NCI-H2081 treated with DMSO at 0.1 percent for 48 hours (cell line): ENCODE data around the gene C1orf94.
"Not testable (repeated sequence)": the region's sequence is repeated elsewhere in the genome, so short reads cannot be mapped to it uniquely, and the experiment has no call there.

Source experiments
- DNase-seq: peaks from one replicate; lab custom pipeline; 2025; lab: John Stamatoyannopoulos, UW

Gene C1orf94

GRCh38 chr1:34164771-34165391, 11.8 kb upstream of the C1orf94 start, which contains the start of gene CSMD2:
TSS of gene CSMD2 (minus strand) at chr1:34165230. CDS start at chr1:34165097, 133 bp downstream.
- DNase-seq, result no peak

GRCh38 chr1:34165422-34165921, 11.2 kb upstream of the C1orf94 start:
- DNase-seq, result no peak

- DNase-seq, result no peak
Observed at GRCh38 chr1:34166191-34166624, 10.5 kb upstream of the C1orf94 start.

GRCh38 chr1:34166625-34167361, 9.9 kb upstream of the C1orf94 start:
- no peak for DNase-seq

- DNase-seq, result no peak
Observed at GRCh38 chr1:34167389-34167788, 9.3 kb upstream of the C1orf94 start.

GRCh38 chr1:34175744-34176143, 963 bp upstream of the C1orf94 start:
- no peak for DNase-seq

GRCh38 chr1:34178072-34178471, 1.4 kb downstream of the C1orf94 start:
- DNase-seq, result no peak

GRCh38 chr1:34183381-34183780, 6.7 kb downstream of the C1orf94 start:
- DNase-seq, result not testable (repeated sequence)

- no peak for DNase-seq
Observed at GRCh38 chr1:34186741-34187494, 10.2 kb downstream of the C1orf94 start.

GRCh38 chr1:34188418-34188817, 11.7 kb downstream of the C1orf94 start:
- DNase-seq, result no peak

GRCh38 chr1:34188985-34189384, 12.3 kb downstream of the C1orf94 start:
- no peak for DNase-seq

- no peak for DNase-seq
Observed at GRCh38 chr1:34190692-34191091, 14.0 kb downstream of the C1orf94 start.

- DNase-seq, result no peak
Observed at GRCh38 chr1:34192621-34193020, 15.9 kb downstream of the C1orf94 start.

- no peak for DNase-seq
Observed at GRCh38 chr1:34199927-34200326, 23.2 kb downstream of the C1orf94 start.

- DNase-seq, result no peak
Observed at GRCh38 chr1:34212673-34213072, 36.0 kb downstream of the C1orf94 start.

- DNase-seq, result no peak
Observed at GRCh38 chr1:34213956-34214355, 37.2 kb downstream of the C1orf94 start.

- DNase-seq, result no peak
Observed at GRCh38 chr1:34231441-34231840, 54.7 kb downstream of the C1orf94 start.

GRCh38 chr1:34235594-34235993, 58.9 kb downstream of the C1orf94 start:
- DNase-seq, result no peak

- no peak for DNase-seq
Observed at GRCh38 chr1:34236089-34236488, 59.4 kb downstream of the C1orf94 start.

GRCh38 chr1:34237151-34237815, 60.6 kb downstream of the C1orf94 start:
- no peak for DNase-seq

- no peak for DNase-seq
Observed at GRCh38 chr1:34245967-34246366, 69.3 kb downstream of the C1orf94 start.

GRCh38 chr1:34250342-34250741, 73.6 kb downstream of the C1orf94 start:
- no peak for DNase-seq
